Measurements from ENCODE around the gene HERC4.
A peak's percentile ranks its signal among the peaks of the same experiment; 100 is the strongest.

Gene HERC4

DNA sequence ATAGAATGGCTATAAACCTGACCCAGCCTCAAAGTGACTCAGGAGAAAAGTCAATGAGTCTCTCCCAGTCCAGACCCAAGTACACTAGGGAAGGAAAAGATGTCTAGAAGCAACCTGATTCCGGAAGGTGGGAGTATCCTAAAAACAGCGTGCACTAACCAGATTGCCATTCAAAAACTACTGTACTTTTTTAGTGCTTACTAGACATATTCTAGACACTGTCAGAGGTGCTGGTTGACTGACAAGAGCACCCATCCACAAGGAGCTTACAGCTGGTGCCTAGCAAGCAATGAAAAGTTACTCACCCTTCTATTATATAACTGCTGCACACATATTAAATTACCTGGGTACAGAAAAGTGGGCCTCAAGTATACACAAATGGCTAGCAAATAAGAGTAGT, 109.6 kb downstream of the HERC4 start:
- DNase-seq (no peak), ATAC-seq (no peak)

DNA sequence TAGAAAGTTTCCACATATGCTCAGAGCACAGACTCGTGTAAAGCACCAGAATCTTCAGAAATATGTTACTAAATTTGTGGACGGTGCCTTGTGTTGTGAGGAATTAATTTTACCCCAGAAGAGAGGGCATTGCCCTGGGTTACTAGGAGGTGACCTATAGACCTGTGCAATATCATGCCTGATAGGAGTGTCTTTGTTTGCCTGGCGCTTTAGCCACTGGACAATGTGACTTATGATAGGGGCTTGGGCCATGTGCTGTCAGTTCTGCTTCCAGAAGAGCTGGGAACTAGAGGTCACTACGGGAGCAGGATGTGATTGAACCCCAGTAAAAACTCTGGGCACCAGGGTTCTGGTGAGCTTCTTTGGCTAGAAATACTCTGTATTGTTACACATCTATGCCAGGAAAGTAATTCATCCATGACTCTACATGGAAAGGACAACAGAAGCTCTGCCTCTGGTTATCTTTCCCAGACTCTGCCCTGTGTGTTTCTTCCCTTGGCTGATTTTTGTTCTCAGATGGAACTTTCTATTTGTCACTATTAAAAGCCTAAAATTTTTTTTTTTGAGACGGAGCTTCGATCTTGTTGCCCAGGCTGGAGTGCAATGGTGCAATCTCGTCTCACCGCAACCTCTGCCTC, 115.1 kb downstream of the HERC4 start:
- no peak for ATAC-seq

DNA sequence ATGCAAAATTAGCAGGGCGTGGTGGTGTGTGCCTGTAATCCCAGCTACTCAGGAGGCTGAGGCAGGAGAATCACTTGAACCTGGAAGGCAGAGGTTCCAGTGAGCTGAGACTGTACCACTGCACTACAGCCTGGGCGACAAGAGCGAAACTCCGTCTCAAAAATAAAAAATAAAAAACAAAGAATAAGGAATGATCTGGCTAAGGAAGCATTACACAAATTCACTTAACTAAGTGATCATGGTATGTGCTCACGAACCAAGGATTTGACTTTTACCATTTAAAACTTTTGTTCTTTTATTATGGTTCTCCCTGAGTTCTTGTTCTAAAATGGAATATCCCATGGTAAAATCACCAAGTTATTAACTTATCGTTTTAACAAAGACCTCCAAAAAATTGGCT, 119.5 kb downstream of the HERC4 start:
- ATAC-seq (no peak), DNase-seq (no peak)

More for the DNA sequence above, 115.1 kb downstream of the HERC4 start:
- DNase-seq = no peak

DNA sequence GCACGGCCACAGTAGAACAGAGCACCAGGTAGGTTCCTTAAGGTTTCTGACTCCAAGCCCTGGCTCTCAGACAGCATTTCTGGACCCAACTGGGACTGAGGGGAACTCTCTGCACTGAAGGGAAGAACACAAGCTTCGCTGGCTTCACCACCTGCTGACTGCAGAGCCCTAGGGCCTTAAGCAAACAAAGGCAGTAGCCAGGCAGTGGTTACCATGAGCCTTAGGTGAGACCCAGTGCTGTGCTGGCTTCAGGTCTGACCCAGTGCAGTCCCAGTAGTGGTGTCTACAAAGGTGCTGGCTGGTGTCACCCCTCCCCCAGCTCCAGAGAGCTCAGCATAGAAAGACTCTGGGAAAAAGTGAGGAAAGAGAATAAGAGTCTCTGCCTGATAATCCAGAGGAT, 131.2 kb downstream of the HERC4 start:
- ATAC-seq (no peak), DNase-seq (no peak)

DNA sequence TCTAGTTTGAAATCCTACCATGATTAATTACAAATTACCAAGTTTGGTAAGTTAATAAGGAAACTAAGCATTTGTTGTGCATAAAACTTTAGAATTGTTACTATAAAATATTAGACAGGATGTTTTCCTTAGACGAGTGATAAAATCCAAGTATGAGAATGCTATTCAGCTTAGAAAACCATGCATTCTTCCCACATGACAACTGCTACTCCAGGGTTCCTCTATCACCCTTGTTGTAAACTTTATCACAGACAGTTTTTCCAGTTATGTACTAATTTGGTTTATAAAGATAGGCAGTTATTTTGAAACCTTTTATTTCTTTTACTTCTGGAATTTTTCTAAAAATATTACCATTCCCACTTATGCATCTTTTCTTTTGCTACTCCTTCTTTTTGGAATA, 138.7 kb downstream of the HERC4 start:
- DNase-seq (no peak), ATAC-seq (no peak)

DNA sequence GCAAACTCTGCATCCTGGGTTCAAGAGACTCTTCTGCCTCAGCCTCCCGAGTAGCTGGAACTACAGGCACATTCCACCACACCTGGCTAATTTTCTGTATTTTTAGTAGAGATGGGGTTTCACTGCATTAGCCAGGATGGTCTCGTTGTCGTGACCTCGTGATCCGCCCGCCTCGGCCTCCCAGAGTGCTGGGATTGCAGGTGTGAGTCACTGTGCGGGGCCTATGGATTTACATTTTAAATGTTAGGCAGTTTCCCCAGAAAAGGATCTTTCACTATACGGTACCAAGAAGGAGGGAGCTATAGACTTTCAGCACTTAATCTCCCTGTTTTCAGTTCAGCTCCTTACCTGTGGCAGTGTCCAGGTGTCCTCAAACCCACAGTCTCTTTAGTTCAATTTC, 139.9 kb downstream of the HERC4 start:
- DNase-seq (no peak), ATAC-seq (no peak)

DNA sequence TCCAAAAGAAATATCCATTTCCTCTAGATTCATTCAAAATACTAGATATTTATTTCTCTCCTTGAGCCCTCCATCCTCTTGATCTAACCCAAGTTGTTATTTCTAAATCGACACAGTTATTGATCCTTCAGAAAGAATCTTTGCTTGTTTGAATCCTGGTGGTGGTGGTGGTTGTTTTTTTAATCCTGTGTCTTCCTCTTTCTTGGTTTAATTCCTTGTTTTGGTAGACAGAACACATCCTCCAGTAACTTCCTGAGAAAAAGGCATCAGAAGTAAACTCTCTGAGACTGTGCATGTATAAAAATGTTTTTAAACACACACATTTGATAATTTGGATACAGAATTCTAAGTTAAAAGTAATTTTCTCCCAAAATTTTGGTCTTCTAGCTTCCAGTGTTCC, 140.7 kb downstream of the HERC4 start:
- no peak for ATAC-seq
- no peak for DNase-seq

DNA sequence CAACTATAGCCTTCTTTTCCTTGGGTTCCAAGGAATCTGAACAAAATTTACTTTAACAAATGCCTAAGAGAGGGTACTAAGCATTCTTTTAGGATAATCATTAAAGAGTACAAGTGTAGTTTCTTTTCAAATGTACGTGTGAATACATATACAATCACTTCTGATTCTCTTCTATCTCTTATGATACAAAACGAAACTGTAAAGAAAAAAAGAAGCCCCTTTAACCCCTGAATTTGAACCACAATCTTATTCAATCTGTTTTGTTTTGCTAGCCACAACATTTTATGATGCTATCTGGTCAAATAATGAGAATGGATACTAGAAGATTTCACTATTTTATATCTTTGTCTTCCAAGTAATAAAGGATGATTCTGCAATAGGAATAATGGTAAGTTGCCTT, 141.9 kb downstream of the HERC4 start:
- DNase-seq (no peak), ATAC-seq (no peak)

DNA sequence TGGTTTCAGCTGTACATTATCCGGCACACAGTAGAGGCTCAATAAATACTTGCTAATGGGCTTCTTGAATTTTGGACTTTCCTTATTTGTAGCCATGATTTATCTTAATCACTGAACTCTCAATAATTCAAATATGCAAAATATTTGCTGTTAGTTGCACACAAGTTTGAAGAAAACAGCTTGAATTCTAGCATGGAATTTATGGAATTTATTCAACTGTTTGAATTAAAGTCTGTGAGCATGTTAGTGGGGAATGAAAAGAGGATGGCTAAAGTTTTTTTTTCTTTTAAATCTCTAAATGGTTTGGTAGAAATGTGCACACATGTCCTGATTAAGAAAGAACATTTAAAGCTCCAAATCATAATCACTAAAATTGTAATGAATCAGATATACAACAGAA, 148.1 kb downstream of the HERC4 start:
- no peak for ATAC-seq
- DNase-seq = no peak

DNA sequence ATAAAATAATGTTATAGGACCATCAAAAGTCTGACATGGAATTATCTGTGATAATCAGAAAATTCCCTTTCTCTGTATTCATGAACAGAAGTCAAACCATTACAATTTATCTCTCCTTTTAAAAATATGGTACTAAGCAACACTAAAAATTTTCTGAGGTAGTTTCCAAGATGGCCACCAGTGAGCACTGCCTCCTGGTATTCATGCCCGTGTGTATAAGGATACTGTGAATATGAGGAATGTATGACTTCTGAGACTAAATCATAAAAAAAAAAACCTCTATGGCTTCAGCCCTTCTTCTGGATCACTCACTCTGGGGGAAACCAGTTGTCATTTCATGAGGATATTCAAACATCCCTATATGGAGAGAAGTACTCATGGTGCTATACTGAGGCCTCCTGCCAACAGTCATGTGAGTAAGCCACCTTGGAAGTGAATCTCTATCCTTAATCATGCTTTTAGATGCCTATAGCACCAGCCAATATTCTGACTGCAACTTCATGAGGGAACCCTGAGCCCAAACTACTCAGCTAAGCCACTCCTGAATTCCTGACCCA, 149.6 kb downstream of the HERC4 start:
- no peak for ATAC-seq
- no peak for DNase-seq

DNA sequence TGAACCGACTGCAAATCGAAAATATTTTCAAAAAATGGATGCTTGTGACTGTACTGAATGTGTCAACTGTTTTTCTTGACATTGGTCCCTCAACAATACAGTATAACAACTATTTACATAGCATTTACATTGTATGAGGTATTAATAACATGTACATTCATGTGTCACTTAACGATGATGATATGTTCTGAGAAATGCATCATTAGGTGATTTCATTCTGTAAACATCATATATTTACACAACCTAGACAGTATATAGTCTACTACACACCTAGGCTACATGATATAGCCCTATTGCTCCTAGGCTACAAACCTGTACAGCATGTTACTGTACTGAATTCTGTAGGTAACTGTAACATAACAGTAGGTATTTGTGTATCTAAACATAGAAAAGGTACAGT, 150.9 kb downstream of the HERC4 start:
- ATAC-seq (no peak), DNase-seq (no peak)

DNA sequence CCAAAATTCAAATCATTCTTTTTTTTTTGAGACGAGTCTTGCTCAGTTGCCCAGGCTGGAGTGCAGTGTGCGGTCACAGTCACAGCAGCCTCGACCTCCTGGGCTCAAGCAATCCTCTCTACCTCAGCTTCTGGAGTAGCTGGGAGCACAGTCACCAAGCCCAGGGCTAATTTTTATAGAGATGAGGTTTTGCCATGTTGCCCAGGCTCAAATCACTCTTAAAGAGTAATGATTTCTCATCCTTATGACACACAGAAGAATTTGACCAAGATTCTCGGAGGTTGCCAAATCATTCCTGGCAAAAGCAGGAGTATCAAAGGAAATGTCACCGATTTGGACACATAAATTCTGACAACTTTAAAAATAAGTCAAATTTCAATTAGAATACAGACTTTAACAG, 151.5 kb downstream of the HERC4 start:
- ATAC-seq (no peak), DNase-seq (no peak)

DNA sequence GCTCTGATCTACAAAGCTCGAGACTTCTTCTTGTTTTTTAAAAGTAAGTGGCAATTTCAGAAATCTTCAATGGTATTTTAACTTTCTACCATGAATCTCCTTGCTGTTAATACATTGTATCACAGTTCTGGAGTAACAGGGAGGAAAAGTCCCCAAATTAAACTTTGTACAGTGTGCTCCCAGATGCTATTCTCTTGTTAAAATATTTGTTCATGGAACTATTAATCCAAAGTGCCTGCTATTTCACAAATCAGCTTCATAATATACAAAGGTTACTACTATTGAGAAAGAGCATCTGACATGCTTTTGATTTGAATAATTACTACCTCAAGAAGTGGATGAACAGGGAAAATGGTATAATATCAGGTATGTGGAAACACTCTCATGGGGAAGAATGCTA, 154.0 kb downstream of the HERC4 start:
- no peak for DNase-seq
- ATAC-seq = no peak

DNA sequence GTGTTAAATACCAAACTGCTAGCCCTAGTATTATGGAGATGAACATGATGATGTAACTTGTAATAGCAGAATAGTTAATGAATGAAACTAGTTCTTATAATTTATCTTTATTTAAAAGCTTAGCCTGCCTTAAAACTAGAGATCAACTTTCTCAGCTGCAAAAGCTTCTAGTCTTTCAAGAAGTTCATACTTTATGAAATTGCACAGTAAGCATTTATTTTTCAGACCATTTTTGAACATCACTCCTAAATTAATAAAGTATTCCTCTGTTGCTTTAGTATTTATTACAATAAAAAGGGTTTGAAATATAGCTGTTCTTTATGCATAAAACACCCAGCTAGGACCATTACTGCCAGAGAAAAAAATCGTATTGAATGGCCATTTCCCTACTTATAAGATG, 157.4 kb downstream of the HERC4 start:
- ATAC-seq = no peak
- no peak for DNase-seq

DNA sequence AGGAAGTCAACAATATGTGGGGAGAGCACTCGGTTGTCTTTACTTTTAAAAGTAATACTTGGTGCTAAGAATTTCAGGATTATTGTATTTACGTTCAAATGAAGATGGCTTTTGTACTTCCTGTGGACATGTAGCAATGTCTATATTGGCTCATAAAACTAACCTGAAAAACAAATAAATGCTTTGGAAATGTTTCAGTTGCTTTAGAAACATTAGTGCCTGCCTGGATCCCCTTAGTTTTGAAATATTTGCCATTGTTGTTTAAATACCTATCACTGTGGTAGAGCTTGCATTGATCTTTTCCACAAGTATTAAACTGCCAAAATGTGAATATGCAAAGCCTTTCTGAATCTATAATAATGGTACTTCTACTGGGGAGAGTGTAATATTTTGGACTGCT, 157.9 kb downstream of the HERC4 start:
- DNase-seq (no peak), ATAC-seq (no peak)

DNA sequence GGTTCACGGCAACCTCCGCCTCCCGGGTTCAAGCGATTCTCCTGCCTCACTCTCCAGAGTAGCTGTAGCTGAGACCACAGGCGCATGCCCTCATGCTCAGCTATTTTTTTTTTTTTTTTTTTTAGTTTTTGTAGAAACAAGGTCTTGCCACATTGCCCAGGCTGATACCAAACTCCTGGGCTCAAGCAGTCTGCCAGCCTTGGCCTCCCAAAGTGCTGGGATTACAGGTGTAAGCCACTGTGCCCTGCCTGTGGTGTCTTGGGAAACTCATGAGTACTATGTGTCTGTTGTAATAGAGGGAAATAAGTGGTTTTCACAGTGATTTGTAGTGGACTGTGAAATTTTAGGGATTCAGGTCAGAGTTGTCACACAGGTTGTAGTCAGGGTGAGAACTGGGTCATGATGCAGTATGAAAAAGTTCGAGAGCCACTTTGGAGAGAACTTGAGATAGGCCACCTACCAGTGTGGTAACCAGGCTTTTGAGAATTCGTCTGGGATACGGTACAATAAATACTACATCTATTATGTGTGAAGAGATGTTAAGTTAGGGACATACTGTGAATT, 160.2 kb downstream of the HERC4 start:
- DNase-seq (no peak), ATAC-seq (no peak)

DNA sequence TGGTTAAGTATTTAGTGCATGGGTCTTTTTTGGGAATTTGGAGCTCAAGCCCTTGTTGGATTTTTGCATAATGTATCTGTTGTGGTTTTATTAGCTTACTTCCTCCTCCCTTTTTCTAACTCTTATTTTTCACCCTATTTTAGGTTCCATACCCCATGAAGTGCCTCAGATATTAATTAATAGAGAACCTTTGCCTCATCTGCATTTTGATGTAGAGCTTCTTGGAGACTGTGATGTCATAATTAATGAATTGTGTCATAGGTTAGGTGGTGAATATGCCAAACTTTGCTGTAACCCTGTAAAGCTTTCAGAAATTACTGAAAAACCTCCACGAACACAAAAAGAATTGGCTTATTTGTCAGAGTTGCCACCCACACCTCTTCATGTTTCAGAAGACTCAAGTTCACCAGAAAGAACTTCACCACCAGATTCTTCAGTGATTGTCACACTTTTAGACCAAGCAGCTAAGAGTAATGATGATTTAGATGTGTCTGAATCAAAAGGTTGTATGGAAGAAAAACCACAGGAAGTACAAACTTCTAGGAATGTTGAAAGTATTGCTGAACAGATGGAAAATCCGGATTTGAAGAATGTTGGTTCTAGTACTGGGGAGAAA, 162.6 kb downstream of the HERC4 start:
- DNase-seq = no peak
- ATAC-seq = no peak

DNA sequence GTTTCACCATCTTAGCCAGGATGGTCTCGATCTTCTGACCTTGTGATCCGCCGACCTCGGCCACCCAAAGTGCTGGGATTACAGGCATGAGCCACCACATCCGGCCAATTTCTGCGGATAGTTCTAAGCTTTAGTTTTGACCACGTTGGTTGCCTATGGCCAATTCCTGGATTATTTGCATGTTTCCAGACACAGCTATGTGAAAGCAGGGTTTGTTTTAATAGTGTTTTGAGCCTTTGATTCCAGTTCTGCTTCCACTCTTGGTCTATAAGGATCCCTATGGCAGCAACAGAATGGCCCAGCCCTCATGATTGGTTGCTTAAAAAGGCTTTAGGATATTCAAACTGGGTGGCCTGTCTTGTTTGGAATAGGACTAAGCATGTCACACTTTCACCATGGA, 171.5 kb downstream of the HERC4 start:
- no peak for ATAC-seq
- no peak for DNase-seq

DNA sequence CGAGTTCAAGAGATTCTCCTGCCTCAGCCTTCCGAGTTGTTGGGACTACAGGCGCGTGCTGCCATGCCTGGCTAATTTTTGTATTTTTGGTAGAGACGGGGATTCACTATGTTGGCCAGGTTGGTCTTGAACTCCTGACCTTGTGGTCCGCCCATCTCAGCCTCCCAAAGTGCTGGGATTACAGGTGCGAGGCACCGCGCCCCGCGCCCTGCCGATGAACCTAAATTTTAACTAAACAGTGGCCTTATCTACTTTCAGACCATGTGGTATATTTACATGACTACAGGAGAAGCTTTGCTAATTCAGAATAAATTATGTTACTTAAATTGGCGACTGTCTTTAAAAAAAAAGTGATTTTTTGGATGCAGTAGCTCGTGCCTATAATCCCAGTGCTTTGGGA, 181.4 kb downstream of the HERC4 start:
- DNase-seq (no peak), ATAC-seq (no peak)

DNA sequence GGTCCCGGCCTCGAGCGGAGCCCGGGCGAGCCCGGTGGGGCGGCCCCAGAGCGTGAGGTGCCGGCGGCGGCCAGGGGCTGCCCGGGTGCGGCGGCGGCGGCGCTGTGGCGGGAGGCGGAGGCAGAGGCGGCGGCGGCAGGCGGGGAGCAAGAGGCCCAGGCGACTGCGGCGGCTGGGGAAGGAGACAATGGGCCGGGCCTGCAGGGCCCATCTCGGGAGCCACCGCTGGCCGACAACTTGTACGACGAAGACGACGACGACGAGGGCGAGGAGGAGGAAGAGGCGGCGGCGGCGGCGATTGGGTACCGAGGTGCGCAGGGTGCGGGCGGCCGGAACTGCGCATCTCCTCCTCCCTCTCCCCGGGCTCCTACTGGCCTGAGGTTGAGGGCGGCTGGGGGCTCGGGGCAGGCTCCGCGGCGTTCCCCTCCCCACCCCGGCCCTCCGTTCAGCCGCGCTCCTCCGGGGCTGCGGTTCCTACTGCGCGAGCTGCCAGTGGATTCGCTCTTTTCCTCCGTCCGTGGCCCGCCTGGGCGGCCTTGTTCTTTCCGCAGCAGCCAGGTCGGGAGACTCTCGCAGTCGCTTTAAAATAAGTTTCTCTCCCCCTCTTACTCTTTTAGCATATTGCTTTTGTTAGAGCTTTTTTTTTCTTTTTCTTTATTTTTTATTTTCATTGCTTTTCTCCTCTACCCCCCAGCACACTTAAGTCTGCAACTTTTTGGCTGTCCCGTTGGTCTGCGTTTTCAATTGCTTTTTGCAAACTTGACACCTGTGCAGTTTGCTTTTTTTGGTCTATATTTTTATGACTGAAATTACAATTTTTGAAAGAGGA, 190.0 kb downstream of the HERC4 start:
- DNase-seq (peak; percentile 83), ATAC-seq (peak; percentile 84)

DNA sequence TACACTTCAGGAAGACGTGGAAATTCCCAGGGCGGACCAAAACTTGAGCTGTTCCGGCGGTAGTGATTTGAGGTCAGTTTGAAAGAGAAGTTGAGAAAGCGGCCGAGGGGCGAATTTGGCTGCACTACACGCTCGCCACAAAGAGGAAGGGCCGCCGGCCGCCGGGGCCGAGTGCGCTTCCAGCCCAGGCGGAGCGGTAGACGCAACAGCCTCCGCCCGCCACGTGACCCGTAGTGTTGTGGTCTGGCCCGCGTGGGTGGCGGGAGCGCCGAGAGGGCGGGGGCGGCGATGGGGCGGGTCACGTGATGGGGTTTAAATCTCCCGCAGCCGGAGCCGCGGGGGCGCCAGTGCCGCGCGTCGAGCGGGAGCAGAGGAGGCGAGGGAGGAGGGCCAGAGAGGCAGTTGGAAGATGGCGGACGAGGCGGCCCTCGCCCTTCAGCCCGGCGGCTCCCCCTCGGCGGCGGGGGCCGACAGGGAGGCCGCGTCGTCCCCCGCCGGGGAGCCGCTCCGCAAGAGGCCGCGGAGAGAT, 190.7 kb downstream of the HERC4 start, which contains the start of gene SIRT1:
Gene SIRT1 (plus strand): TSS at position 344 of the 529 bp plus-strand sequence. CDS start 66 bp downstream, at position 410.
- DNase-seq (peak; percentile 91), ATAC-seq (peak; percentile 79)

DNA sequence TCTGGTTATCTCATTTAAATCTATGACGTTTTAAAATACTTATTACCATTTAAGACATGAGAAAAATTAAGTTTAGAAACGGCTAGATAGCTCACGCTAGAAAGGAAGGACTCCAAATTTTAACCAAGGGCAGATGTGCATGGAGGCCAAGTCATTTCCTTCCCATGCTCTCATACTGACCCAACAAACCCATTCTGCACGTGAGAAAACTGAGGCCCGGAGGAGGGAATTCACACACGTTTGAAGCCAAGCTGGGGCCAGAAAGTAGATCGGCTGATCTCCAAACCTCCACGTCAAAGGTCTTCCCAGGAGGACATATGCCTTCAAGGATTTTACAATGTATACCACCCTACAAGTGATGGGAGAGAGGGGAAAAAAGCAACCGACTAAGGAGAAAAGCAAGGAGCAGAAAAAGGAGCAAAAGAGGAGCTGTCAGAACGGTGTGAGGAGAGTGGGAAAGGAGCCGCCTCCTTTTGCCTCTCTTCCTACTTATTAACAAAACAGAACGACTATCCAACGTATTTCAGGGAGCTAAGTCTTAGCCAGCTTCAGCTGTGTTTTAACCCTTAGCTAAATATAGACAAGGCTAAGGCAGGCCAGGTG, 191.3 kb downstream of the HERC4 start:
- DNase-seq (no peak), ATAC-seq (no peak)
